Measurements from ENCODE around the gene NPDC1.

DNA sequence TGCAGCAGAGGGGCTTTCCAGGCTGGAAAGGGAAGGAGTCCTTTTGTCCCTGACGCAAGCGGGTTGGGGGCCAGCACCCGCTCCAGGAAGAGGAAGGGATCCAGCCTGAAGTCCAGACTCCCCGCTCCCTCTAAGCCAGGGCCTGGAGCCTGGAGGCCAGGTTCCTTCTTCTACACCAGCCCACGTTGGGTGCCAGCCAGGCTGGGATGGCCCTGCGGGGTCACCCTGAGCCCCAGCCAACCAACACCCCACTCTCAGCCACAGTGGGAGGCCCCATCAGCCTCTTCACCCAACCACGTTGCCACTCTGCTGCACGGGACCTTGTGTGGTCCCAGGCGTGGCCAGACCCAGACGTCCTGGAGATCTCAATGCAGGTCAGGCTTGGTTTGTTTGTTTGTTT, 13.1 kb downstream of the NPDC1 start:
- TF ChIP-seq, protein P1, sequence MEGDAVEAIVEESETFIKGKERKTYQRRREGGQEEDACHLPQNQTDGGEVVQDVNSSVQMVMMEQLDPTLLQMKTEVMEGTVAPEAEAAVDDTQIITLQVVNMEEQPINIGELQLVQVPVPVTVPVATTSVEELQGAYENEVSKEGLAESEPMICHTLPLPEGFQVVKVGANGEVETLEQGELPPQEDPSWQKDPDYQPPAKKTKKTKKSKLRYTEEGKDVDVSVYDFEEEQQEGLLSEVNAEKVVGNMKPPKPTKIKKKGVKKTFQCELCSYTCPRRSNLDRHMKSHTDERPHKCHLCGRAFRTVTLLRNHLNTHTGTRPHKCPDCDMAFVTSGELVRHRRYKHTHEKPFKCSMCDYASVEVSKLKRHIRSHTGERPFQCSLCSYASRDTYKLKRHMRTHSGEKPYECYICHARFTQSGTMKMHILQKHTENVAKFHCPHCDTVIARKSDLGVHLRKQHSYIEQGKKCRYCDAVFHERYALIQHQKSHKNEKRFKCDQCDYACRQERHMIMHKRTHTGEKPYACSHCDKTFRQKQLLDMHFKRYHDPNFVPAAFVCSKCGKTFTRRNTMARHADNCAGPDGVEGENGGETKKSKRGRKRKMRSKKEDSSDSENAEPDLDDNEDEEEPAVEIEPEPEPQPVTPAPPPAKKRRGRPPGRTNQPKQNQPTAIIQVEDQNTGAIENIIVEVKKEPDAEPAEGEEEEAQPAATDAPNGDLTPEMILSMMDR (conservative IDR thresholded peaks at IDR 0.05): no peak
- TF ChIP-seq EZH2 (IDR thresholded peaks at IDR 0.05; ENCODE audit: low read depth): no peak
